Measurements from ENCODE around the gene VN1R5.

- TF ChIP-seq CTCF (IDR thresholded peaks at IDR 0.05; ENCODE audit: low read depth, low read length), result no peak
- TF ChIP-seq MYC (IDR thresholded peaks at IDR 0.05; ENCODE audit: low read depth, low read length), result no peak
These were observed 34.7 kb downstream of the VN1R5 start for GRCh38 chr1:247290576-247290975.
